SU-DHL-6 (cell line): ENCODE results near the gene ARCN1.

ENCODE experiments used
- CTCF ChIP-seq: fragments of 200-600 bp; sonication (generic); IDR thresholded peaks from one replicate; pipeline ENCODE4 v1.5.1; 2017; ENCODE audit warnings: antibody characterized with exemption, mild to moderate bottlenecking, low read length, moderate library complexity; ENCODE audit not compliant: insufficient read depth, poor library complexity, severe bottlenecking
- EZH2phosphoT487 ChIP-seq: fragments of 200-600 bp; sonication (generic), shearing (Covaris generic); conservative IDR thresholded peaks from 2 replicates; pipeline ENCODE4 v1.6.1; 2018; ENCODE audit warnings: mild to moderate bottlenecking, antibody characterized with exemption, low read length, moderate library complexity, mixed read lengths

- no peak for TF ChIP-seq CTCF
- no peak for TF ChIP-seq EZH2phosphoT487
Measured at GRCh38 chr11:118643995-118644345, 71.8 kb downstream of the ARCN1 start.
